GM21447 (cell line): Measurements from ENCODE around the gene SLC6A9.
A peak's percentile ranks its signal among the peaks of the same experiment; 100 is the strongest.

Experiments used
- ATAC-seq: cut with Tn5 transposase; IDR thresholded peaks from one replicate; pipeline ENCODE4 v1.9.1; 2021; ENCODE audit not compliant: unreplicated experiment

SLC6A9 gene

GRCh38 chr1:44008259-44008658 lies 23.0 kb downstream of the SLC6A9 start:
- ATAC-seq, result no peak

DNA sequence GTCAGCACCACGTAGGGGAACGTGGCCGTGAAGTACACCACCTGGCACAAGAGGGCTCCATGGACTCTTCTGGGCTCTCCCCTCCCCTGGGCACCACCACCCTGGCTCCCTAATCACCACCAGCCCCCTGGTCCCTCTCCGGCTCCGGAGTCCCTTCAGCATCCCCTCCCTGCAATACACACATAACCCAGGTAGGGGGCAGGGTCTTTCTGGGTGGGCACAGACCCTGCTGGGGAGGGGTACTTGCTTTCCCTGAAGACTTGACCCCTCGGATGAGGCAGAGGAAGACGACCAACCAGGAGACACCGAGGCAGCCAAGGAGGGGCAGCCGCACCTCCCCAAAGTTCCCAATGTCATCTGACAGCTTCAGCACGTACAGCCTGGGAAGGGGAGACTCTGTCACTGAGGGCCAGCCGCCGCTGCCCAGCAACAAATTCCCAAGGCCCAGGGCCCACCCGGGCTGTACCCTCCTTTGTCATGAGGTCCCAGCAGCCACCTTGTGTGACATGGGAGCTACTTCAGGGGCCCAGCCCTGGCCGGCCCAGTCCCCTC lies 28.6 kb downstream of the SLC6A9 start:
- no peak for ATAC-seq

DNA sequence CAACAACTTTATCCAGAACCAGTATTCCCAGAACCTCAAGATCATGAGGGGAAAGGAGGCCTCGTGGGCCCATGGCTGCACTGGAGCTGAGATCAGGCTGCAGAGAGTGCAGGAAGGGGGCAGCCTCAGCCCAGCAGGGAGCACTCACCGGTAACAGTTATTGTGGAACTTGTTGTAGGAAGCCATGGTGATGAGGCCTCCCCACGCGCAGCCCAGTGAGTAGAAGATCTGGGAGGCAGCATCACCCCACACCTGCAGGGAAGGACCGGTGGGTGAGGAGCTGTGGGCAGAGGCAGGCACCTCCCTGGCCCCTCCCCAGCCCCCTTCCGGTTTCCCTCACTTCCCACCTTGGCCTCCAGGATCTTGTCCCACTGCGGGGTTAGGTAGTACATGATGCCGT lies 29.1 kb downstream of the SLC6A9 start:
- ATAC-seq, result no peak

DNA sequence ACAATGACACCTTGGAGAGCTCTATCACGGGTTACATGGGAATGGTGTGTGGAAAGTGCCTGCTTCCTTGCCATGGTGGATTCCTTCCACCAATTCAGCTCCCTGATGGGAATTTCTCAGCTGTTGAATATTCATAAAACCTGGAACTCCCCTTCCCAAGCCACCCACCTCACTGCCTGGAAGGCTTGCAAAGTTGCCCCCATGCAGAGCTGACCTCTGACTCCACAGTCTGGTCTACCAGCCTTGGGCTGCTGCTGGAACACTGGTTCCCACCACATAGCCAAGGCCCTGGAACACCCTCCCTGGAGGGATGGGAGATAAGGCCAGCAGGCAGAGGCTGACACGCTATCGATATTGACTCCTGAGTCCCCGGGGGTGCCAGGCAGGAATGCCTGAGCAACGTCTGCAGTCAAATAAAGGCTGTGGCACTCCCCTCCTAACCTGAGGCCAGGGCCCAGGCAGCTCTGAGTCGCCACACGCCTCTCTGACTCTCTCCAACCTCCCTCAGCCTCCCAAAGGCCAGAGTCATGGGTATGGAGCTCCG lies 31.1 kb downstream of the SLC6A9 start:
- no peak for ATAC-seq

DNA sequence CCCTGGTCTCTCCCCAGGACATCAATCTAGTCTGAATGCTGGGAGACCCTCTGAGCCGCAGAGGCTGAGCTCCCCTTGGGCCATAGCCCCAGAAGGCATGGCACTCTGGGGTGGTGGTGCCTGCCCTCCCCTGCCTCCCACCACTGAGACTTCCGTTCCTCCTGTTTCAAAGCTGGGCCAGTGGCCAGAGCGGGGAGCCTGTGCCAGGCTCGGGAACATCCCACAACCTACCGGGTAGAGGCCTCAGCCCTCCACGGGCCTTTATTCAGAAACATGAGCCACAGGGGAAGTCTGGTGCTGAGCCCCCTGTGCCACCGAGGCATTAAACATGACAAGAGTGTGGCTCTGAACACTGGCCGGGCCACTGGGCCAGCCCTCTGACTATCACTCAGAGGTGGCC lies 31.8 kb downstream of the SLC6A9 start:
- ATAC-seq, result no peak

- no peak for ATAC-seq
Measured at GRCh38 chr1:43998000-43998378, 33.3 kb downstream of the SLC6A9 start.

DNA sequence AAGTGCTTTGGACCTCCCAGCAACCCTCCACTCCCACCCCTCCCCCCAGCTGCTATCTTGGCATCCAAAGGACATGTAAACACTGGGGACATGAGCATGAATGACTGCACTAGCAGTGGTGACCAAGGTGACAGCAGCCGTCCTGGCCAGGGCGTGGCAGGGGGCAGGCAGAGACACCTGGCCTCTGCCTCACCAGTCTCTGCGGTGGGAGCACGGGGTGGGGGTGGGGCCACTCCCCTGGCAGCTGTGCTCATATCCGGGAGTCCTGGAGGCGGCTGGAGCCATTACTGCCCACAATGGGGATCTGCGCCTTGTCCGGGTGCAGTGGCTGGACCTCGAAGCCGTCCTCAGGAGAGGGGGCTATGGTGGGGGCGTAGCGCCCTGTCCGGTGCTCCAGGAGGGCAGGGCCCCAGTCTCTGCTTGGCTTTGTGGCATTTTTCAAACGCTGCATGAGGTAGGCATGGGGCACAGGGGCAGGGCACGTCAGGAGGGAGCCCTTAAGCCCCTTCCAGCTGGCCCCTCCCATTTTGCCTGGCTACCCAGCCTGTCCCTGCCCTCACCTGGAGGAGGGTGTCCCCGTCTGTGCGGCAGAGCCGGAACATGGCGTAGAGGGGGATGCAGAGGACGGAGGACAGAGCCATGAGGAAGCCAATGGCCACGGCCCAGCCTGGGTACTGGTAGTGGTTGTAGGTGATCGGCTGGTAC lies 33.8 kb downstream of the SLC6A9 start:
- ATAC-seq, result no peak

DNA sequence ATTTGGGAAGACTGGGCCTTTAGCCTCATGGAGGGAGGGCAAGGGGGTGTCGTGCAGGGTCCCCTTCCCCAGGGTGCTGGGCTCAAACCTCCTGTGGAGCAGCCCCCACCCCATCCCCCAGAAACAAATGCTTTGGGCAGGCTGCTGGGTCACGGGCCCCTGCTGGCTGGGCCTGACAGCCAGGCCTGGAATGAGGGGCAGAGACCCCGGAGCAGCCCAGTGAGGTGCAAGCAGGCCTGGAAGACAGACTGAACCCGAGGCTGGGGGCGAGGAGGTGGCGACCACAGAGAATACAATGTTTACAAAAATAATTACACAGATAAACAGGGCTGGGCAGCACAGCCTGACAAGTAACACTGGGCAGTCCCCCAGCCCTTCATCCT lies 34.5 kb downstream of the SLC6A9 start:
- no peak for ATAC-seq

GRCh38 chr1:43995984-43996732 lies 35.1 kb downstream of the SLC6A9 start:
- ATAC-seq, result no peak

DNA sequence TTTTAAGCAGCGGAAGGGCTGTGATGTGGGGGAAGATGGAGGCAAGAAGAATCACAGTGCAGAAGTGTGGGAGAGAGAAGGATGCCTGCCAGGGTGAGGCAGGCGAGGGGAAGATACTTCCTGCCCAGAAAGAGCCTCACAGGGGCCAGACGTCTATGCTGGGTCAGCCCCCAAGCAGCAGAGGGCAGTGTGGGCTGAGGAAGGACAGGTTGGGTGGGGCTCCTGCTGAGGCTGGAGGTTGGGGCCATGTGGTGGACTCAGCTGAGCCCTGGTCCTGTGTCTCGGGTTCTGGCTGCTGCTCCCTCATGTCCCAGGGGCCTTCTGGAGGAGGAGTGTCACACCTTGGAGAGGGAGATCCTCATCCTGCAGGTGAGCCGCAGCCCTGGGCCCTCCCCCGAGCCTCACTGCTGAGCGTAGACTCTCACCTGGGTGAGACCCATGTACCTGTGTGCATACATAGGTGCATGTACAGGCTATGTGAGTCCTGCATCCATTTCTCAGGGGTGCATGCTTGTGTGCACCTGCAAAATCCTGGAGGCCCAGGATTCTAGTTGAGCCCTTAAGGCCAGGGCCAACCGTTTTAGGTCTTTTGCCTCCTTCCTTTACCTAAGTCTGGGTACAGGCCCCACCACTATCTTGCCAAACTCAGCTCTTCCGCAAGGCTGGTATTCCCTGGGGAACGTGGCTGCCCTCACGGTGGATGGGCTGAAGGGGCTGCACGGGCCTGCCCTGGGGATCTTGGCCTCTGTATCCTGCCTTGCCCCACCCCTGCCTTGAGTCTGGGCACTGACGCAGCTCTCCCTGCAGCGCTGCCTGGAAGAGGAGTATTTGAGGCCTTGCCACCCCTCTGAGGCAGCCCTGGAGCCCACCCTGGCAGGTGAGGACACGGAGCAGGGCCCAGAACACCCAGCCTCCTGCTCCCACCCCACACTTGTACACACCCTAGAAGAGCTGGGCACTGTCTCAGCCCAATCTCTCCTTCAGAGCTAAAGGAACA lies 36.2 kb downstream of the SLC6A9 start:
- no peak for ATAC-seq

GRCh38 chr1:43994071-43994470 lies 37.2 kb downstream of the SLC6A9 start:
- ATAC-seq, result no peak

DNA sequence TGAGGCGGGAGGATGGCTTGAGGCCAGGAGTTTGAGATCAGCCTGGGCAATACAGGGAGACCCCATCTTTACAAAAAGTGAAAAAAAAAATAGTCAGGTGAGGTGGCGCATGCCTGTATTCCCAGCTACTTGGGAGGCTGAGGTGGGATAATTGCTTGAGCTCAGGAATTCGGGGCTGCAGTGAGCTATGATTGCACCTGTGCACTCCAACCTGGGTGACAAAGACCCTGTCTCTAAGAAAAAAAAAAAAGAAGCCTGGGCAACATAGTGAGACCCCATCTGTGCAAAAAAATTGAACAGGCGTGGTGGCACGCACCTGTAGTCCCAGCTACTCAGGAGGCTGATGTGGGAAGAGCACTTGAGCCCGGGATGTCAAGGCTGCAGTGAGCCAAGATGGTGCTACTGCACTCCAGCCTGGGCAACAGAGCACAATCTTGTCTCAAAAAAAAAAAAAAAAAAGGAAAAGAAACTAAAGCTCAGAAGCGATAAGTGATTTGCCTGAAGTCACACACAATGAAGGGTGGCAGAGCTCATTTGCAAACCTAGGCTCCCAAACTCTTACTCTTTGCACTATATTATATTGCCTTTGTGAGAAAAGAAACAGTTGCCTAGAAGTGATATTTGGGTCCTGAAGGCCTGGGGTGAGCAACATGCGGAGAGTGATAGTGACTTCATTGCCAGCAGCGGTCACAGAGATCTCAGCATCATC lies 37.9 kb downstream of the SLC6A9 start:
- no peak for ATAC-seq

DNA sequence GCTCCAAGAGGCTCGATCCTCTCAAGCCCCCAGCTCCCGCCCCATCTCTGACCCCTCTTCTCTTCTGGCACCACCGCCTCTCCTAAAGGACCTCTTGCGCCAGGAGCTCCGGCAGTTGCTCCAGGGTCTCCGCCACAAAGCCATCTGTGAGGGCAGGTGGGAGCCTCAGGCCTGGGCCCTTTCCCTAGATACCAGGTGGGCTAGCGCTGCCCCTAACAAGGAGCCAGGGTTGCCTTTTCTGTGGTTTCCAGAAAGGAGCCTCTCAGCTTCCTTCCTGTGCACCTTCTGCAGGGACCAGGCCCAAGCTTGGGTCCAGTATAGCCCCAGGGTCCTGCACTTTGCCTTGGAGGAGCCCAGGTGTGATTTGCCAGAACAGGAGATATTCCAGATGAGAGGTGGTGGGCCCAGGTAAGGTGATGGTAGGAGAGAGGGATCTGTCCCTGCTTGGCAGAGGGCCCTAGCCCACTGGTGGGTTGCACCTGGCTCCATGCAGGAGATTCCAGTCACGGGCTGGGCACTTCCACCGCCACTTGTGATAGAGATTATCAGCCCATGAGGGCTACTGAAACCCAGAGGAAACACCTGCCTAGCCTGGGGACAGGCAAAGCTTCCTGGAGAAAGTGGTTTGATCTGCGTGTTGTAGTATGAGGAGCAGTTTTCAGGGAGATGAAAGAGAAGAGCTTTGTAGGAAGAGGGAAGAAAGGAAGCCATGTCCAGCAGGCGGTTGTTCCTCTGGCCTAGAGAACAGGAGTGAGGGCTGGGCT lies 38.8 kb downstream of the SLC6A9 start:
- ATAC-seq, result no peak

DNA sequence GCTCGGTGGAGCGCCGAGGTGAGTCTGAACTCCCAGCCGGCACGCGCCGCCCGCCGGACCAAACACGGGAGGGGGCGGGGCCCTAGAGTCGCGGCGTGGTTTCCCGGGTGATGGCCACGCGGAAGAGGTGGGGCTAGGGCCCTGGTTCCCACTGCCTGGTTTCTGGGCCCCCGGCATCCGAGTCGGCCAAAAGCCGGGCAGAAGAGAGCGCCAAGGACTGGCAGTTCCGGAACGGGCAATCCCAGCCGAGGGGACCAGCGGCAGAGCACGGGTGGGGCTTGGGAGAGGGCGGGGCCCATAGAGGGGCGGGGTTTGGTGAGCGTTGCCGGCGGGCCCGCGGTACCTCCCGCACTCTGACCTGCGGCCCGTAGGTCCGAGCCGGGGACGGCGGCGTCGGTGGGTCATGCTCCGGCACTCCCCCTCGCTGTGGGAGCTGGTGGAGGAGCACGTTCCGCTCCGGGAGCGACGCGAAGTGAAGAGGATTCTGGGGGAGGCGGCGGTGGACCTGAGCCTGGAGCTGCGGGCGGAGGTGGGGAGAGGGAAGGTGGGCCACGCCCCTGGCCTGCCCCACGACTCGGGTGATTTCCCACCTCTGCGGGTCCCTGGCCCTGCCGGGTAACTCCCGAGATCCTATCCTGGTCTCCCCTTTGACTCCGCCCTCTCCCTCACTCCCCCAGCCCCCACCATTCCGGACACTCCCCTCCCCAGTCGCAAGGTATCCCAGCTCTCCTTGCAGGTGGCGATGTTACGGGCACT lies 39.6 kb downstream of the SLC6A9 start, which contains the start of gene CCDC24:
Gene CCDC24 (plus strand): TSS at position 124 of the 756 bp plus-strand sequence. CDS start 280 bp downstream, at position 404.
- peak; percentile 61 for ATAC-seq

DNA sequence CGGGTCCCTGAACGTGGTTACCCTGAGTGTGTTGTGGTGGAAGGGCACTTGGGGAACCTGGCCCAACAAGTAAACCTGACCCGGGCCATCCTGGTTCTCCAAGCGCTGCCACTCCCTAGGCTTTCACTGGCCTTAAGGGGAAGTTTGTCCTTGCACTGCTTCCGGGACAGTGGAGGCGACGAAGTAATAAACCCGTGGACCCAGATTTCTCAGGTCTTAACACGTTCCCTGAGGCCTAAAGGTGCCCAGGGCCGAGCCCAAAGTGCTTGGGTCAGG lies 40.1 kb downstream of the SLC6A9 start:
- no peak for ATAC-seq

DNA sequence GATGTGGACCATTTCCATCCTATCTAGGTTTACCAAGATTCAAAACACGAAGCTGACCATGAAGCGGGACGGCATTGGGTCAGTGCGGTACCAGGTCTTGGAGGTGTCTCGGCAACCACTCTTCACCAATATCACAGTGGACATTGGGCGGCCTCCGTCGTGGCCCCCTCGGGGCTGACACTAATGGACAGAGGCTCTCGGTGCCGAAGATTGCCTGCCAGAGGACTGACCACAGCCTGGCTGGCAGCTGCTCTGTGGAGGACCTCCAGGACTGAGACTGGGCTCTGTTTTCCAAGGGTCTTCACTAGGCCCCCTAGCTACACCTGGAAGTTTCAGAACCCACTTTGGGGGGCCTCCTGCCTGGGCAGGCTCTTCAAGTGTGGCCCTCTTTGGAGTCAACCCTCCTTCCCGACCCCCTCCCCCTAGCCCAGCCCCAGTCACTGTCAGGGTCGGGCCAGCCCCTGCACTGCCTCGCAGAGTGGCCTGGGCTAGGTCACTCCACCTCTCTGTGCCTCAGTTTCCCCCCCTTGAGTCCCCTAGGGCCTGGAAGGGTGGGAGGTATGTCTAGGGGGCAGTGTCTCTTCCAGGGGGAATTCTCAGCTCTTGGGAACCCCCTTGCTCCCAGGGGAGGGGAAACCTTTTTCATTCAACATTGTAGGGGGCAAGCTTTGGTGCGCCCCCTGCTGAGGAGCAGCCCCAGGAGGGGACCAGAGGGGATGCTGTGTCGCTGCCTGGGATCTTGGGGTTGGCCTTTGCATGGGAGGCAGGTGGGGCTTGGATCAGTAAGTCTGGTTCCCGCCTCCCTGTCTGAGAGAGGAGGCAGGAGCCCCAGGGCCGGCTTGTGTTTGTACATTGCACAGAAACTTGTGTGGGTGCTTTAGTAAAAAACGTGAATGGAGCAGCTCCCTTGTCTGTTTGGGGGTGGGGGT lies 40.7 kb downstream of the SLC6A9 start:
- no peak for ATAC-seq

DNA sequence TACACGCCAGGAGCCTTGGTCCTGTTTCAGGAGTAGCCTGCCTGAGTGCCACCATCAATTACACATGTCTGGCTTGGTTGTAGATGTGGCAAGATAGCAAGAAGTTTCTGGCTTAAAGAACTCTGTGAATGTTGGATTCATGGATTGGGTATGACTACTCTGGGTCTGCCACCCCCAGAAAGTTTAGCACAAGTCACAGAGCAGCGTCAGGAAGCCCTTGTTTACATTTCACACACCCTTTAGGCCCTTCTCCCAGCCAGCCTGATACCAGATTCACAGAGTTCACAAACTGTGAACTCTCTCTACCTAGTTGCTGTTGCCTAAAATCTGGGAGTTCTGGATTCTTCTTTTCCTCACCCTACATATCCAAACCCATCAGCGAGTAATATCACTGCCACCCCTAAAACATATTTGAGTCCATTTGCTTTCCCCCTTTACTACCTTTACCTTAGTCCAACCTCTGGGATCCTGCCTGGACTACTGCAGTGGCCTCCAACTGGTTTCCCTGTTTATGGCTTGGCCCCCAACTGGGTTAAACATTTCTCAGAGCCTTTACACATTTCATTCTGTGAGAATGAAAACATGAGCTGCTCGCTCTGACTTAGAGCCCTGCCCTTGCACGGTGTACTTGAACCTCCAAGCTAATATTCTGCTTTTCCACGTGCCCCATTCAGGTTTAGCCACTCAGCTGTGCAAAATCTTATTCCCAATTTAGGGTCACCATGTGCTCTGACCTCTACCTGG lies 43.9 kb downstream of the SLC6A9 start:
- no peak for ATAC-seq
